Activated CD4-positive, alpha-beta T cell treated with anti-CD3 and anti-CD28 coated beads for 24 hours (primary cell): ENCODE measurements around the gene TK2.
"Not testable (repeated sequence)": the region's sequence is repeated elsewhere in the genome, so short reads cannot be mapped to it uniquely, and the experiment has no call there.

Experiments used
- DNase-seq, 2 donors: peaks; one replicate each; pipeline ENCODE4 v3.0.0-alpha.2; 2020; ENCODE audit warnings: low read depth in 2 of 2

TK2 gene

DNA sequence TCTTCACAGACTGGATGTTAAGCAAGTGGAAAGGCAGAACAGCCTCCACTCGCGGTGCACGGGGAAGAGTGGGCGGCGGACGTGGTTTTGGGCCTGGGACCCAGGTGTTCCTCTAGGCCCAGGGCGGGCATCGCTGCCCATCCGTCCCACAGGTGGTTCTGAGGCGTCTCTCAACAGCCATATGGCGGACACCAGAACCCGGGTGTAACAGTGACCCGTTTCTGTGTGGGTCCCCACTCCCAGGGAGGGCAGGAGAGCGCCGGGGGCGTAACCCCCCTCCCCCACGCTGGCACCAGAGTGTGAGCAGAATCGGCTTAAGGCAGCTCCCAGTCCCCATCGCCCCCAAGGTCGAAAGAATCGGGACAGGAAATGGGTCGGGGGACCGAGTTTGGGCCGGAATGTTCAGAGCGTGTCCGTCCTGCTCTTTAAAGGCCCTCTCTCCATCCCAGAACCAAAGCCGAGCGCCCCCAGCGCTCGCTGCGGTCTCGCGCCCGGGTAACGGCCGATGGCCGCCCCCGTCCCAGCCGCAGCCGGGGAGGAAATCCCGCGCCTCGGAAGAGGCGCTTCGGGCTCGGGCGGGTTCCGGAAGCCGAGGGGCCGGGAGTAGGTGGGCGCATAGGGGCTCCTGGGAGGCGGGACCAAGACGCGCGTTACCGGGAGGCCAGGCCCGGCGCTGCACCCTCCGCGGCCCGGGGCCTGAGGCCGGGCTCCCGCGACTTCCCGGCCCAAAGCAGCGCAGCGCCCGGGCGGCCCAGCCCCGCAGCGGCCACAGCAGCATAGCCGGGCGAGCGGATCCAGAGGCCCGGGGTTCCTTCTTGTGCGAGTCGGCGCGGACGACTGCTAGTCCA is at the start of gene TK2:
TK2 (minus strand) TSS at position 839 of the 848 bp plus-strand sequence; CDS start at position 778, 61 bp downstream.
- peak; percentile 50 to 66 for DNase-seq

DNA sequence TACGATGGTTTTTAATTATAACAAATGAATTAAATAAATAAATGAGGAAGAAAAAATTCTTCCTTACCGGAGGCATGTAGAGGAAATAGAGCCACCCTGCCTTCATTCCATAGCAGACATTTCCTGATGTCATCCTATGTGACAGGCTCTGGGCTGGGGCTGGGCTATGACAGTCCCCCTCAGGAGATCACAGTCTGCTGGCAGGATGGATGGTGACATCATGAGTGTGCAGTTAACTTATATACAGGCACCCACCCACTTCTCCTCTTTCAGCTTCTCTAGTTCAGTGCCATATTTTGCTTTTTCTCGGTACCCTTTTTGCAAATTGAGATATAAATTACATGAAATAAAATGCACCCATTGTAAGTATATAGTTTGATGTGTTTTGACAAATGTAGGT is 48.2 kb upstream of the TK2 start:
- no peak for DNase-seq

DNA sequence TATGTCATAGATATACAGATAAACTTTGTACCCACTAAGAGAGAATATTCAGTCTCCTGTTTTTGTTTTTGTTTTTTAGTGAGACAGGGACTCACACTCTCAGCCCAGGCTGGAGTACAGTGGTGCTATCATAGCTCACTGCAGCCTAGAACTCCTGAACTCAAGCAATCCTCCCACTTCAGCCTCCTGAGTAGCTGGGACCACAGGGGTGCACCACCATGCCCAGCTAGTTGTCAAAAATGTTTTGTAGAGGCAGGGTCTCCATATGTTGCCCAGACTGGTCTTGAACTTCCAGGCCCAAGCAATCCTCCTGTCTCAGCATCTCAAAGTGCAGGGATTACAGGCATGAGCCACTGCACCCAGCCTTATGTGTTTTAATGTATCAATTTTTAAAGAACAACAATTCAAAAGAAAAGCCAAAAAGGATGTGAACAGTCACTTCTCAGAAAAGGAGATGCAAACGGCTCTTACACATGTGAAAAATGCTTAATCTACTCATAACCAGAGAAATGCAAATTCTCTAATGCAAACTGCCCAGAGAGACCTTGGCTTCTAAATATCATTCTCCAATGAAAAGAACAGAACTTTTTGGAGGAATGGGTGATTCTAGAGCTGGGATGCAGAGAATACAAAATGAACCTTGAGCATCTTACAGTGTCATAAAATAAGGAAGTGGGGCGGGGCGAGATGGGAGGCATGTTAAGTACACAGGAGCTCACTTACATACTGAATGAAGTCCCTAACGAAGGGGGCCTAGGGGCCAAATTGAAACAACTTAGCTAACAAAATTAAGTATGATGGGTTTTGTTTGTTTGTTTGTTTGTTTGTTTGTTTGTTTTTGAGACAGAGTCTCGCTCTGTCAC is 47.3 kb upstream of the TK2 start:
- no peak for DNase-seq

DNA sequence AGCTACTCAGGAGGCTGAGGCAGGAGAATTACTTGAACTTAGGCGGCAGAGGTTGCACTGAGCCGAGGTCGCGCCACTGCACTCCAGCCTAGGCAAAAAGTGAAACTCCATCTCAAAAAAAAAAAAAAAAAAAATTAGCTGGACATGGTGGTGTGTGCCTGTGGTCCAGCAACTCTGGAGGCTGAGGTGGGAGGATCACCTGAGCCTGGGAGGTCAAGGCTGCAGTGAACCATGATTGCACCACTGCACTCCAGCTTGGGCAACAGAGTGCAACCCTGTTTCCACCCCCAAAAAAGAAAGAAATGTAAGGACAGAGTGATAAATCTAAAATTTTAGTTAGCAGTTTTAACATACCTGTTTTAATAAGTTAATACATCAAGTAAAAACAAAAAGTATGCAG is 46.6 kb upstream of the TK2 start:
- not testable (repeated sequence) for DNase-seq

DNA sequence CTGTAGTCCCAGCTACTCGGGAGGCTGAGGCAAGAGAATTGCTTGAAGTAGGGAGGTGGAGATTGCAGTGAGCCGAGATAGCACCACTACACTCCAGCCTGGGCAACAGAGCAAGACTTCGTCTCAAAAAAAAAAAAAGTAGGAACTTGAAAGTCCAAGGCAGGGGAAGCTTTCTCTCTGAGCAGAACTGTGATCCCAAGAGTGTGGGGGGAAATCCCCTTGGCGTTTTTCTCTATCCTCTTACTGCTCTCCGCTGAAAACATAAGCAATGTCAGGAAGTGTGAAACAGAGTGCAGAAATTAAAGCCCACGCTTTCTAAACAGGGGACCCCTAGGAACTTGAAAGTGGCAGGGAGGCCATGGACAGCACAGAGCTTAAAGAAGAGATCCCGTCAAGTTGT is 44.8 kb upstream of the TK2 start:
- no peak for DNase-seq

DNA sequence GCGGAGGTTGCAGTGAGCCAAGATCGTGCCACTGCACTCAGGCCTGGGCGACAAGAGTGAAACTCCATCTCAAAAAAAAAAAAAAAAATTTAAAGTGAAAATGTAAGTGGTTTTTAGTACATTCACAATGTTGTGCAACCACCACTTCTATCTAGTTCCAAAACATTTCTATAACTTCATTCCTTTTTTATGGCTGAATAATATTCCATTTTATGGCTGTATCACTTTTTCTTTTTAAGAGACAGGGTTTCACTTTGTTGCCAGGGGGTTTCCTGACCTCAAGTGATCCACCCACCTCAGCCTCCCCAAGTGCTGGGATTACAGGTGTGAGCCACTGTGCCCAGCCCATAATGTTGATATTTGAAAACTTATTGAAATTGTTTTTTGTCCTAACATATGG is 42.9 kb upstream of the TK2 start:
- DNase-seq: no peak

DNA sequence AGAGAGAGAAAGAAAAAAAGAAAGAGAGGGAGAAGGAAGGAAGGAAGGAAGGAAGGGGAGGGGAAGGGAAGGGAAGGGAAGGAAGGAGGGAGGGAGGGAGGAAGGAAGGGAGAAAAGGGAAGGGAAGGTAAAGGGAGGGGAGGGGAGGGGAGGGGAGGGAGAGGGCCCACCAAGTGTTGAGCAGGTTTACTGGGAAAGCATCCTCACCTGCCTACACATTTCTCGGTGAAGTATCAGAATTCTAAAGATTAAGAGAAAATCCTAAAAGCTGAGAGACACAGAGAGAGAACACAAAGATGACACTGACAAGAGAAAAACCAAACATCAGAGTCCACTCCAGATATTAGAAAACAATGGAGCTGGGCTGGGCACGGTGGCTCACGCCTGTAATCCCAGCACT is 42.3 kb upstream of the TK2 start:
- no peak for DNase-seq

DNA sequence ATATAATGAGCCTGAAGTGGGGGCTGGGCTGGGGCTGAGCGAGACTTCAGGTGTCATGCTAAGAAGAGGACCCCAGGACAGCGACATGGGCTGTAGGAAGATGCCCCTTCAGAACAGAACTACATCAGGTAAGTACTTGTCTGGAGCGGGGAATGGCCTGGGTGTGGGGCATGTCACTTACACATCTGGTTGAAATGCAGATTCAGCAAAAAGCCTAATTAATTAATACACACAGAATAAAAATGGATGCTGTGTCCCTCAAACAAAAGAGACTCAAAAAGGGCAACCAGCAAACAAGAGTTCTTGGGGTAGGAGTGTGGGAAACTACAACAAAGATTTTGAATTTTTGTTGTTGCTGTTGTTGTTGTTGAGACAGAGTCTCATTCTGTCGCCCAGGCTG is 41.1 kb upstream of the TK2 start:
- DNase-seq: no peak

DNA sequence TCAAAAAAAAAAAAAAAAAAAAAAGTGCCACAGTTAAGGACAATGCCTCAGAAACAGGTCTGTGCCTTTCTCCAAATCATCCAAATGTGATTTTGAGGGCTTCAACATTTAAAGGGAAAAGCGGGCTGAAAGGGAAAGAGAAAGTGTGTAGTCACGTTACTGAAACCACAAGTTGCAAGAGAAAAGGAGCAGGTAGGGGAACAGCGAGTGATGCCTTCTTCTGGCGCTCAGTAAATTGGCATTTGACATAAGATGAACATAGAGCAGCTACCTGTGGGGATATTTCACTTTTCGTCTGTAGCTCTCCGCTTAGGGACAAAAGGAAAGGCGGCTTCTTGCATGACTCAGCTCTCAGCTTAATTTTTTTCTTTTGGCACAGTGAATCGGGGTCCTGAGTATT is 40.4 kb upstream of the TK2 start:
- DNase-seq: no peak

DNA sequence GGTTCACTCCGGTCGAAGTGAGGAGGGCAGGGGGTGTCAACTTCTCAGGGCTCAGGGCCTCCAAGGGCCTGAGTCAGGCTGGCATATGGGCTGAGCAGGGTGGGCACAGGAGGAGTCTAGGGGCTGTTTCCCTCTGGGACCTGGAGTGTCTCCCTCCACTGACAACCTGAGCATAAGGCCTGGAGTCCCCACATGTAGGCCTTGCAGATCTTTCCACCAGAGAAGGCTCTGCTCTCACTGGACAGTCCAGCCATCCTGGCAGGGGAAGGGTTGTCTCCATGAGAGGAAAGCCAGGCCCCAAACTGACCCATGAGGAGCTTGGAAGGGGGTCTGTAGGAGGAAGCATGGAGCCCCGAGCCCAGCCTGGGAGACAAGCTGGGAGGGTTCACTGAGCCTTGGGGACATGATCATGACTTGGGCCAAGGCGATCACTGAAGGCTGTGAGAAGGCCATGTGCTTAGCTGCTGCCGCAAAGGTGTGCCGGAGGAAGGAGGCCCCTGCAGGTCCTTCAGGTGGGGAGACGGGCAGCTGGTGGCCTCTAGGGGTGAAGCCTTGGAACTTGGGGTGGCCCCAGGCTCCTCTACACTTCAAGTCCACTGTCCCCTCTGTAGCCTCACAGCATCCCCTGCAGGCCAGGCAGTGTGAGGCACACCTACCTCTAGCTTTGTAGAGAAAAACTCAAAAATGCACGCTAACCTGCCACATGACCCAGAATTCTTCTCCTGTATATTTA is 39.2 kb upstream of the TK2 start:
- DNase-seq: peak in 1 of 2 donors; percentile 46

DNA sequence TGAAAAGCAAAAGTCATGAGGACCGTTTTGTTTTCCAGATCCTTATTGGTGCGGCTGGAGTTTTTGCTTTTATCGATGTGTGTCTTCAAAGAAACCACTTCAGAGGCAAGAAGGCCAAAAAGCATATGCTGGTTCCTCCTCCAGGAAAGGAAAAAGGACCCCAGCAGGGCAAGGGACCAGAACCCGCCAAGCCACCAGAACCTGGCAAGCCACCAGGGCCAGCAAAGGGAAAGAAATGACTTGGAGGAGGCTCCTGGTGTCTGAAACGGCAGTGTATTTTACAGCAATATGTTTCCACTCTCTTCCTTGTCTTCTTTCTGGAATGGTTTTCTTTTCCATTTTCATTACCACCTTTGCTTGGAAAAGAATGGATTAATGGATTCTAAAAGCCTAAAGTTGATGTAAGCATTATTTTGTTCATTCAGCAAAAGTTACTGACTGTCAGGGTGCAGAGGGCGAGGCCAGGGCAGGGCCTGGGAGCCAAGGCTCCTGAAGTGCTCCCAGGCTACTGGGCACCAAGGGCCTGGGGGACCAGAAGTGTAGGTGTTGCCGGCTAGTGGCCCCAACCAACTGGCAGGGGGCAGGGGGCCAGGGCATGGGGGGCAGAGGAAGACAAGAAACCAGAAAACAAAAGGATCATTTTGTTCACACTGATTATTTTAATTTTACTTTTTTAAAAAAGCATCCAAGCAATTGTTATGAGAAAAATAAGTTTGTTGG is 38.1 kb upstream of the TK2 start:
- no peak for DNase-seq

DNA sequence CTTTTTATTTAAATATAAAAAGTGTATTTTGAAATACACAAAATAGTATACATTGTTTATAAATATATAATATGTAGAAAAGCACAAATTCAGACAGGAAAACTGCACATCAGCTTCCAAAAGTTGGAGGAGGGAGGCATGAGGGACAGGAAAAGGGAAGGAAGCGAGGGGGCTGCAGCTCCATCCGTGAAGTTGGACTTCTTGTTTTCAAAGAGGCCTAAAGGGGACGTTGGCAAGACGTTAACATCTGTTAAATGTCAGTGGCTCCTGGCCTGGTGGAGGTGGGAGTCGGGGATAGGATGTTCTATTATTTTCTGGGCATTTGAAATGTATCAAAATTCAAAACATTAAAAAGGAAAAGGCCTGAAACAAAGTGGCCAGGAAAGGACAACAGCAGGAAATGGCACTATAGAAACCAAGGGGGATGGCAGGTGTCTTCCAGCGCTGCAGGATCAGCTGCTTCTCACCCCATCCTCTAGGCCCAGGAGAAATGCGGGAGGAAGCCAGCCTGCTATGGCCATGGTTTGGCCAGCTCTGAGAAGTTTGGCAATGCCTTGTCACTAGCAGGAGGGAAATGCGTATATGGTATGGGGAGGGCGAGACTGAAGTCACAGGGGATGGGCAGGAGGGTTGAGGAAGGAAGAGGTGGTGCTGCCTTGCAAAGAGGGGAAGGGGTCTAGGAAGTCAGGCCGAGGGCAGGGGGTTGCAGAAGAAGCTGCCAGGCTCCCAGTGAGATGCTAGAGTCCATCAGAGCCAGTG is 35.7 kb upstream of the TK2 start:
- DNase-seq: no peak

DNA sequence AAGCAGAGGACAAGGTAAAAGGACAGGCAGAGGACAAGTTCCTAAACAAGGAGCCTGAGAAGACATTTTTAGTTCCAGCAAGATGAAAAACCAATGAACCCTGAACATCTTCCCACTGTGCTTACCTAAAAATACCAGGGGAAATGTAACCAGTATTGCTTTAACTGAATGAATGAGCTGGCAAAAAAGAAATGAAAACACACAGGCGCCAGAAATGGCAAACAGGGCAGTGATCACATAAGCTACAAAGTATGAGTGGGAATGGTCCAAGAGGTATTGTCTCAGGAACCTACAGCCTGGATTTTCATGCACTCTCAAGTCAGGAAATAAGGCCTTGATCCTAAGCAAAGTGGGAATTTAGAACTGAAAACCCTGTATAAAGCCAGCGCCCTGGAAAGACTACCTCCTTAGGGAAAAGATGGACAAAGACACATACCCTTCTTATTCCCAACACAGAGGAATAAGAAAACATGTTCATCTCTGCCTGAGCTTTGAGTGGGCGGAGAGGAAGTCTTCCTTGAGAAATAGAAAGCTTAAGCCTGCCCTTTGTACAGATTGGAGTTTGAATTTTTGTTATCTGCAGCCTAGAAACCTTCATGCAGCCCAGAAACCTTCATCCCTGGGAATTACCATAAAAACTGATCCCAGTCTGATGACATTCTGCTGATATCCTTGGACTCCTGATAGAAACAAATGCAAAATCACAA is 31.5 kb upstream of the TK2 start:
- DNase-seq: no peak

DNA sequence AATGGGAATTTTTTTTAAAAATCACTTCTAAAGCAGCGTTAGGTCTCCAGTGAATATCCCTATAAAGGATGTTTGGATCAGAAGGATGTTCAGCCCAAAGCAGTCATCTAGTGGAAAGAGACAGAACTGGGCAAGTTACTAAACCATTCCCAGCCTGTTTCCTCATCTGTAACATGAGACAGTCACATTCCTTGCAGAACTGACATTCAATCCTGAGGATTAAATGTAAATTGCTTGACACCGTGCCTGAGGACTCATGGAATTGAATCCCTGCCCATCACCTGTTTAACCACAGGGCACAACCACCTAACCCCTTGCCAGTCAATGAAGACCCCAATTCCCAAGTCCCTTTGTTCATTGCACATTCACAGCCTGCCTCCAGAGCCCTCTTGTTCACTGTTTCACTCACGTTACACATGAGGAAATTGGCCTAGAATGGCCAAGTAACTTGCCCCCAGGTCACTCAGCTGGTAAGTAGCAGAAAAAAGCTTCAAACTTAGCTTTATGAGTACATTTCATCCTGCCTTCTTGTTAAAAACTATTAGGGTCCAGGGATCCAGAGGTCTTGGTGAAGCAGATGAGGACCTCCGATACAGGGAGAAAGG is 30.8 kb upstream of the TK2 start:
- DNase-seq: no peak

DNA sequence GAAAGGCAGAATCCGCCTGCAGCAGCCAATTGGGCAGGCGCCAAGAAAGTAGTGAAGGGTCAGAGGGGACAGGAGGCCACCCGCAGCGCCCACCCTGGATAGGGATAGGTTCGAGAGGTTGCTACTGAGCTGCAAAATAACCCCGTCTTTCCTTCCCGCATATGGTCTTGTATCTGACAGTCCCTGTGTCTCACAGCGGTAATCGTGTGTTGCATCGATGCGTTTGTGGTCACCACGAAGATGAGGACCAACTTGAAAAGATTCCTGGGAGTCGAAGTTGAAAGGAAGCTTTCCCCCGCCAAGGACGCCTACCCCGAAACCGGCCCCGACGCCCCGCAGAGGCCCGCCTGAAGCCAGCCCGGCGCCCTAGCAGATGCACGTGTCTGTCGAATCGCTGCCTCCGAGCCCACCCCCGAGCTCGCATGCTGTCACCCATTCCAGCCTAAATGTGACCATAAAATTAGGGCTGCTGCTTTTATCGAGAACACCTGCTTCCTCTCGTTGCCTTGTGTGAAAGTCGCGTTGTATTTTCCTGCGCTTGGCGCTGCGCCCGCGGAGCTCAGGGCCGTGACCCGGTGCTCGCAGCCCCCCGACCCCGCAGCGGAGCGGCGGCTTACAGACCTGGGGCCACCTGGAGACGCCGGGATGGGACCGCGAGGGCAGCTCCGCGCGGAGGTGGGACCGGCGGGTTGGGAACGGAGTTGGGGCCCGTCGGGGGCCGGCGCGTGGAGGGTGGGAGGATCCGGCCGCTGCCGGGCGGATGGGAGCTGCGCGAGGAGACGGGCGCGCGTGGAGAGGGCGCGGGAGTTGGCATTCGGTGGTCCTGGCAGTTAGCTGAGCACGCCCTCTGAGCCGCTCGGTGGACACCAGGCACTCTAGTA is 29.0 kb upstream of the TK2 start, which contains the start of gene CMTM2:
CMTM2 (plus strand) TSS at position 813 of the 881 bp plus-strand sequence. CDS start 145 bp downstream, outside the sequence.
- no peak for DNase-seq

DNA sequence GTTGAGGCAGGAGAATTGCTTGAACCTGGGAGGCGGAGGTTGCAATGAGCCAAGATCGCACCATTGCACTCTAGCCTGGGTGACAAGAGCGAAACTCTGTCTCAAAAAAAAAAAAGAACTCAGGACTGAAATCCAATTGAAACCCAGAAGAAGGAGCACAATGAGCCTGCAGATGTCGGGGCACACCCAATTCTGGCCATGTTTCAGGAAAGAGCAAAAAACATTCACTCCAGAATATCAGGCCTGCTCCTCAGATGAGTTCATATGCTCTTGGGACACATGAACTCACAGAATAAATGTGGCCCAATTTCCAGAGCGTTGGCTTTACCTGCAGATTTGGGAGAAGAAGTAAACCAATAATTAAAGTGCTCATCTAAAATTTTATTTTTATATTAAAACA is 26.4 kb upstream of the TK2 start:
- DNase-seq: no peak

DNA sequence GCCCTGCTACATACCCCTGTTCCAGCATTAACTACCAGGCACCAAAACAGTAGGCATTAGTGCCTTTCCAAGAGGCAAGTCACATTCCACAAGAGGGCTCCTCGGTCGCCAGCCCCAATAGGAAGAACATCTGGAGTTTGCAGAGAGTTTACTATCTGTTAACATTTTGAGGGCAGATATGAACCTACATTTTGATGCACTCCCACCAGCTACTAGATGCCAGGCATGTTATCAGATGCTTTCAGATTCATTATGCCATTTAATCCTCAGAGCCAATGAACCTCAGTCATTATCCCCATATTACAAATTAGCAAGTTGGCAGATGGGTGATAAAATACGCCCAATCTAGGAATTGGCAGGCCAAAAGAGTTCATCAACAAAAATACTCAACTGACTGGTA is 25.1 kb upstream of the TK2 start:
- no peak for DNase-seq

DNA sequence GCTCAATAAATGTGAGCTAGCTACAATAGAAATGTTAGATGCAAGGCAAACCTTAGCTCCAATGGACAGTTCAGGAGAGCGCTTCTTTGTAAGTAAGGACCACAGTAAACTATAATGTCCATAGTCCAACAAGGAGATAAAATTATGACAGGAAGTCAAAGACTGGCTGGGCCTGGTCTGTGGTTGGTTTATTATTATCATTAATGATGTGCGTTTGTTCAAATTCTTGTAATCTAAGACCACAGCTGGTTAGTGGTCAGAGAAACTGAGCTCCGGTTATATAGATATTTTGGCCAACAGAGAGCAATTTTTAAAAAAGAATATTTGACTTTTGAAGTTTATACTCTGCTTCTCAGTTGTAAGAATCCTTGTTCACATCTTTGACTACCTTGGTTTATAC is 24.6 kb upstream of the TK2 start:
- DNase-seq: no peak

DNA sequence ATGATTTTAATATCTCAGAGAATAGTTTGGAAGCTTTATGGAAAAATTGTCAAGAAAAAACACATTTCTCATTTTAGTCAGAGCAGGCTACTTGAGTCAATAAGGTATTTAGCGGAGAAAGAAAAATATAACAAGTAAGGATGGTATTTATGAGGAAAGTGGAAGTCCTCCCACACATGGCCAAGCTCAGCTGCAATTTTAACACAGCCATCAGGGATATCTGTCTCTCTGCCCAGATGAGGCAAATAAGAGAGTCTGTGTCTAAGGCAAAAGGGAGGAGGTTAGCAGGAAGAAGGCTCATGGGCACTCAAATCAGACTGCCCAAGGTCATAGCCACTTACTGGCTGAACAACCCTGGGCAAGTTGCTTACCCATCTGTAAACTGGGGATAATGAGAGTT is 24.2 kb upstream of the TK2 start:
- no peak for DNase-seq
